SK-N-MC (cell line): ENCODE results near the gene DENND2A.
"Not testable (repeated sequence)": the region's sequence is repeated elsewhere in the genome, so short reads cannot be mapped to it uniquely, and the experiment has no call there.

Experiments
- DNase-seq: peaks from one replicate; pipeline ENCODE4 v3.0.0-alpha.2; 2011; ENCODE audit warnings: low read depth, low spot score
- H3K27ac ChIP-seq: fragments of 200-600 bp; sonication (generic); 2 replicates; pipeline ENCODE4 v1.5.1; 2016; ENCODE audit warnings: mixed run types
- H3K36me3 ChIP-seq: fragments of 200-600 bp; sonication (generic); 2 replicates; pipeline ENCODE4 v1.6.1; 2017; ENCODE audit warnings: antibody characterized with exemption, low read length, mixed read lengths; ENCODE audit not compliant: insufficient read depth
- H3K4me3 ChIP-seq: fragments of 200-600 bp; sonication (generic); 2 replicates; pipeline ENCODE4 v1.5.1; 2016
- H3K9ac ChIP-seq: fragments of 200-600 bp; sonication (generic); 2 replicates; pipeline ENCODE4 v1.8.0; 2017; ENCODE audit warnings: mixed run types, mixed read lengths; ENCODE audit not compliant: insufficient read length
- H3K9me3 ChIP-seq: fragments of 200-600 bp; sonication (generic); 2 replicates; pipeline ENCODE4 v1.6.1; 2017; ENCODE audit warnings: low read depth, mild to moderate bottlenecking, antibody characterized with exemption, low read length, moderate library complexity, mixed read lengths
- EZH2 ChIP-seq: fragments of 200-600 bp; sonication (generic); IDR thresholded peaks from one replicate; pipeline ENCODE4 v1.6.1; 2017; ENCODE audit warnings: antibody characterized with exemption
- FOXP2 ChIP-seq: optimal IDR thresholded peaks from 2 replicates; pipeline ENCODE3; 2011; ENCODE audit warnings: mild to moderate bottlenecking, moderate library complexity; ENCODE audit not compliant: insufficient read depth; ENCODE audit errors: extremely low read length, control extremely low read depth
- POLR2AphosphoS5 ChIP-seq: IDR thresholded peaks from 2 replicates; pipeline ENCODE4 v1.6.1; 2012; ENCODE audit warnings: mild to moderate bottlenecking, low read depth, low read length, borderline replicate concordance

DENND2A gene

DNA sequence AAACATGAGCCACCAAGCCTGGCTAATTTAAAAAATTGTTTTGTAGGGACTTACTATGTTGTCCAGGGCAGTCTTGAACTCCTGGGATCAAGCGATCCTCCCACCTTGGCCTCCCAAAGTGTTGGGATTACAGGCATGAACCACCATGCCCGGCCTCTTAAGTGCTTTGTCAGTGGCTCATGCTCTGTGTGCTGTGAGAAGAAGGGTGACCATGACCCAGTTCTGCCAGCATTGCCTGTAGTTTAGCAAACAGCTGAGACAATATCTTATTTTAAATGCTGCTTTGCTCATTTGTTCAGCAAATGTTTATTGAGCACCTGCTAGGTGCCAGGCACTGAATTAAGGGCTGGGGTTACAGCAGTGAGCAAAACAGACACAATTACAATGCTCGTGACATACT is 41.2 kb upstream of the DENND2A start:
- no peak overlapping the region for H3K27ac ChIP-seq
- H3K9ac ChIP-seq = no peak overlapping the region
- H3K4me3 ChIP-seq = no peak overlapping the region
- no peak for DNase-seq
- TF ChIP-seq POLR2AphosphoS5 (no peak), FOXP2 (no peak), EZH2 (no peak)
- H3K9me3 ChIP-seq = no peaks in the 10 kb centered on the region
- peaks cover 10% of the 10 kb centered on the region for H3K36me3 ChIP-seq

DNA sequence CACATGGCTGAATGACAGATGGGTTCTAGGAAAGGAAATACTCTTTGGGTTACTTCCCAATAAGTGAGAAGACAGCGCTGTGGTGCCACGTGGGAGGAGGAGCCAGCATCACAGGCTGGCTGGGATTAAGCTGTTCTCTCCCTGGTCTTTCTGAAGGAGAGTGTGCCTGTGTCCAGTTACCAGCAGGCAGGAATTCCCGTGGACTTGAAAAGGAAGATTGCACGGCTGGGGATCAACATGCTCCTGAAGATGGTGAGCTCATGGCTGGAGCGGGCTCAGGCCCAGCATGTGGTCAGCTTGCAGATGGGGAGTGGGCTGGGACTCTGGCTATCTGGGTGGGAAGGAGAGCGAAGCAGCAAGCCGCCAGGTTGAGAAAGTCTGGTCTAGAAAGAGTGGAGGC is 40.3 kb upstream of the DENND2A start:
- Histone ChIP-seq H3K9ac (no peak overlapping the region), H3K4me3 (no peak overlapping the region), H3K9me3 (no peaks in the 10 kb centered on the region), H3K36me3 (peaks cover 14% of the 10 kb centered on the region), H3K27ac (no peak overlapping the region)
- TF ChIP-seq POLR2AphosphoS5 (no peak), FOXP2 (no peak), EZH2 (no peak)
- DNase-seq = no peak

DNA sequence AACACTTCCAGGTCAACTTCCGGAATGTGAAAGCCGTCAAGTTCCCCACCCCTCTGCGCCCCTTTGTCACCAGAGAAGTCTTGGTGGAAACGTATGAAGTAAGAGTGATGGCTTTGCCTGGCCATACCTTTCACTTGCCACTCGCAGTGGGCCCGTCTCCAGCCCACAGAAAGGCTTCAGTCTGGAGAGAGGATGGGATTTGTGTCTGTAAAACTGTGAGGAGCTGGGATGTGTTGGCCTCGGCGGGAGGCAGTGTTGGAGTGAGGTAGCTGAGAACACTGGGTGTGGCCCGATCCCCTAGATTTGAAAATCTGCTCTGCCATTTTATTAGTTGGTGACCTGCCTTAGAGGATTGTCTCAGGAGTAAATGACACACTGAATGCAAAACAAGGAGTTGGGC is 38.6 kb upstream of the DENND2A start:
- no peak overlapping the region for H3K27ac ChIP-seq
- TF ChIP-seq FOXP2 (no peak), POLR2AphosphoS5 (no peak), EZH2 (no peak)
- H3K4me3 ChIP-seq = no peak overlapping the region
- H3K9ac ChIP-seq = no peak overlapping the region
- peaks cover 14% of the 10 kb centered on the region for H3K36me3 ChIP-seq
- DNase-seq = no peak
- no peaks in the 10 kb centered on the region for H3K9me3 ChIP-seq

DNA sequence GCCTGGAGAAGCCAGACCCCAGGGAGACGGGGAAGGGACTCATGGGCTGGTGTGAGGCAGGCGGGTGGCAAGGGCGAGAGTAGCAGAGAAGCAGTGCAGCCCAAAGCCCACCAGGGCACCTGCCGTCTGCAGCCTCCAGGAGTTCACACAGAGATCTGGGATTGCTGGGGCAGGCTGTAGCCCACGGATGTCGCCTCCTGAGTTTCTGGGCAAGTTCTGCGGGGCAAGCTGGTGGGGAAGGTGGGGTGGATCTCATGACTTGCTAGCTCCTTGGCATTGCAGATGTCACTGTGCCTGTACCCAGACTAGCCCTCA is 38.2 kb upstream of the DENND2A start:
- Histone ChIP-seq H3K27ac (no peak overlapping the region), H3K9ac (no peak overlapping the region), H3K36me3 (peaks cover 14% of the 10 kb centered on the region), H3K4me3 (no peak overlapping the region), H3K9me3 (no peaks in the 10 kb centered on the region)
- TF ChIP-seq FOXP2 = no peak
- no peak for TF ChIP-seq POLR2AphosphoS5
- no peak for TF ChIP-seq EZH2
- DNase-seq = no peak

DNA sequence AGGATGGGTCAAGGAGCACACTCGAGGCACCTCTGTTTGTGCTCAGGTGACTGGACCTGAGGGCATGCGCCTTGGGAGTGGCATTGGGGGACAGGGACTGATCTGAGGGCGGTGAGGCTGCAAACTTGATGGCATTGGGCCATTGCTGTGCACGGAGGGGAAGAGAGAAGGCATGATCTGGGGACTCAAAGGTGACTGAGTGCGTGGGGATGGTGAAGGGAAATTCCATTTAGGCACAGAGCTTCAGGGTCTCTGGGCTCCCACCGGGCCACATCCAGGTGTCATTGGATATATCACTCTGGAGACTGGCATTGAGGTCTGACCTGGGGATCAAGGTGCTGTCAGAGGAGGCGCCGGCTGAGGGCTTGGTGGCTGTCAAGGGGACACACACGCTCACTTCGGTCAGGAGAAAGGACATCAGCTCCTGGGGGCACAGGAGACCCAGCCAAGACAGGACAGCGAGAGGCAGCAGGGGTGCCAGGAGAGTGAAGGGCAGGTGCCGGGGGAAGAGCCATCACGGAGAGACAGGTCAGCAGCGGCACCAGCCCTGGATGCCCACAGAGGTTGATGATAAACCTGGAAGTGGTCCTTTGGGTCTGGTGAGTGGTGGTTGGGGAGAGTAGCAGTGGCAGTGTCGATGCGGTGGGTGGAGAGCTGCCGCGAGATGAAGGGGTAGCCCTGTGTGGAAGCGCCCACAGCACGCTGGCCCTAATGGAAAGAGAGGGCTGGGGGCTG is 37.6 kb upstream of the DENND2A start:
- peaks cover 14% of the 10 kb centered on the region for H3K36me3 ChIP-seq
- TF ChIP-seq FOXP2 = no peak
- TF ChIP-seq POLR2AphosphoS5 = no peak
- TF ChIP-seq EZH2 = no peak
- H3K9ac ChIP-seq = no peak overlapping the region
- no peak overlapping the region for H3K4me3 ChIP-seq
- no peak overlapping the region for H3K27ac ChIP-seq
- no peak for DNase-seq
- no peaks in the 10 kb centered on the region for H3K9me3 ChIP-seq

DNA sequence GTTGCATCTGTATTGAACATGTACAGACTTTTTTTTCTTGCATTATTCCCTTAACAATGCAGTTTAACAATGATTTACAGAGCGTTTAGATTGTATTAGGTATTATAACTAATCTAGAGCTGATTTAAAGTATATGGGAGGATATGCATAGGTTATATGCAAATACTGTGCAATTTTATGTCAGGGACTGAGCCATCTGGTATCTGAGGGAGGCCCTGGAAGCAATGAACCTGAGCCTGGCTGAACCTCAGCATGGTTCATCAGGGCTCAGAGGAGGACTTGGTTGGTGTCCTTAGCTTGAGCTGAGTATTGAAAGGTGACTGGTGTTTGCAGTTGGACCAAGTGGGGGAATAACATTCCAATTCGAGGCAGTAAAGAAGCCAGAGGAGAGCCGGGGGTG is 36.9 kb upstream of the DENND2A start:
- no peak for TF ChIP-seq EZH2
- TF ChIP-seq POLR2AphosphoS5 = no peak
- no peak for TF ChIP-seq FOXP2
- Histone ChIP-seq H3K27ac (no peak overlapping the region), H3K36me3 (peaks cover 14% of the 10 kb centered on the region), H3K9ac (no peak overlapping the region), H3K4me3 (no peak overlapping the region), H3K9me3 (no peaks in the 10 kb centered on the region)
- DNase-seq = no peak

DNA sequence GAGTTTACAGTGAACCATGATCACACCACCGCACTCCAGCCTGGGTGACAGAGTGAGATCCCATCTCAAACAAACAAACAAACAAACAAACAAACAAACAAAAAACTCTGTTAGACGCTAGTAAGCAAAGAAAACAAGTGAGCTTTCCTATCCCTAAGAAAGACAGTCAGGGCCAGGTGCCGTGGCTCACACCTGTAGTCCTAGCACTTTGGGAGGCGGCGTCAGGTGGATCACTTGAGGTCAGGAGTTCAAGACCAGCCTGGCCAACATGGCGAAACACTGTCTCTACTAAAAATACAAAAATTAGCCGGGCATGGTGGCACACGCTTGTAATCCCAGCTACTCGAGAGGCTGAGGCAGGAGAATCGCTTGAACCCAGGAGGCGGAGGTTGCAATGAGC is 36.3 kb upstream of the DENND2A start:
- DNase-seq, H3K4me3 ChIP-seq: not testable (repeated sequence)

DNA sequence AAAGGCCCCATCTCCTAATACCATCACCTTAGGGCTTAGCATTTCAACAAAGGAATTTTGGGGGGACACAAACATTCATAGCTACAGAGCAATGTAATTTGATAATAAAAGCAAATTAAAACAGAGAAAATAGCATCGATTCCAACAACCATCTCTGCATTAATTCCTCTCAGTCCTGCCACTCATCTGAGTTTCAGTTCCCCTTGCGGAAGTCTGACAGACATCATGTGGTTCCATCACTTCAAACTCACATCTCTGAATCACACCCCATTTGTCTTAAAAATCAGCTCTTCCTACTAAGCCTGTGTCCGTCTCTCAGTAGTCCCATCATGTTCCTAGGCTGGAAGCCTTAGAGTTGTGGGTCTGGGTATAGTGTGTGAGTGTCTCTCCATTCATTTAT is 35.7 kb upstream of the DENND2A start:
- H3K4me3 ChIP-seq = no peak overlapping the region

More for the DNA sequence above, 36.3 kb upstream of the DENND2A start:
- not testable (repeated sequence) for H3K9me3 ChIP-seq, H3K27ac ChIP-seq, H3K9ac ChIP-seq
- H3K36me3 ChIP-seq = peaks cover 14% of the 10 kb centered on the region

DNA sequence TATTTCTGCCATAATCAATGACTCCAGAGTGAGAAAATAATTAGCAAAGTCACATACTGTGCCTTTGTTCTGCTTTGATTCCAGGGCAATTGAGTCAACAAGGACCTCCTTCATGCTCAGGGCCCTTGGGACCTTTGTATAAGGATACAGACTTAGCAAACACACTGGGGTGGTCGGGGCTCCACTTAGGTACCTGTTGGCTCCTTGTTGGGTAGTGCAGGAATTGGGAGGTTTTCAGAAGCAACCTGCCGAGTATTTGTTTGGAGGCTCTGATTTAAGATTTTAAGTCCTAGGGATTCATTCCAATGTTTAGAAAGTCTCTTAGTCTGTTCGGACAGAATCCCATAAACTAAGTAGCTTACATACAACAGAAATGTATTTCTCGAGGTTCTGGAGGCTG is 35.1 kb upstream of the DENND2A start:
- Histone ChIP-seq H3K9me3 (no peaks in the 10 kb centered on the region), H3K27ac (no peak overlapping the region), H3K36me3 (peaks cover 11% of the 10 kb centered on the region), H3K9ac (no peak overlapping the region), H3K4me3 (no peak overlapping the region)
- no peak for DNase-seq
- TF ChIP-seq EZH2 (no peak), FOXP2 (no peak), POLR2AphosphoS5 (no peak)

More for the DNA sequence above, 35.7 kb upstream of the DENND2A start:
- DNase-seq = no peak
- Histone ChIP-seq H3K27ac (no peak overlapping the region), H3K36me3 (peaks cover 14% of the 10 kb centered on the region), H3K9me3 (no peaks in the 10 kb centered on the region), H3K9ac (no peak overlapping the region)
- TF ChIP-seq FOXP2 = no peak
- no peak for TF ChIP-seq POLR2AphosphoS5
- no peak for TF ChIP-seq EZH2
